ENCODE measurements around the gene PLCB2. TPM values are rescaled to one million over a fixed set of nuclear protein-coding genes. Genes with fewer than 3 reads are reported as not detected.

The PLCB2 gene
- total and polyA plus RNA-seq, 2 experiments from 2014 or later = 9.5 to 13.8 TPM

DNA sequence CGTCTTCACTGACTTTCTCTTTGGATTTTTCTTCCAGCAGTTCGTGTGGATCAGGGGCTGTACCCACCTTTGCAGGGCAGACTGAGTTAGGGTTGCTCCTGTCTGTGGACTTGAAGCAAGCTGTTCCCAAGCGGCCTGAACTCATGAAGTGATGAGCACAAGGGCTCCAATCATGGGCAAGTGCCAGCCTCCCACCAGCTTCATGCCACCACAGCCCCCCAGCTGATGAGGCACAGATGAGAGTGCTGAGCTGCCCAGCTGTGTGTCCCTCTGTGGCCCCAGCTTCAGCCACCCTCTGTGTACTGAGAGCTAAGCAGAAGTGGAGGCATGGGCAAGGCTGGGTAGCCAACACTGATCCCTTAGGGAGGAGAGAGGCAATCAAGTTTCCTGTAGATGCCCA, 3.3 kb upstream of the PLCB2 start:
- Mint-ChIP-seq H3K36me3 (ENCODE audit: low read depth) (no peaks in the 10 kb centered on the region), H3K4me3 (no peak overlapping the region), H3K27me3 (ENCODE audit: insufficient read depth, low read depth, poor library complexity) (peaks cover 10% of the 10 kb centered on the region), H3K4me1 (peaks cover 31% of the 10 kb centered on the region), H3K27ac (no peak overlapping the region), H3K9me3 (no peaks in the 10 kb centered on the region)
- Histone ChIP-seq H3K27me3 (ENCODE audit: insufficient read depth) (peaks cover 3% of the 10 kb centered on the region; the same call in 1 of the 2 replicates), H3K4me2 (no peak overlapping the region), H3K36me3 (ENCODE audit: insufficient read depth) (no peaks in the 10 kb centered on the region), H3K4me3 (no peak overlapping the region), H3K27ac (ENCODE audit: low read depth) (no peak overlapping the region), H4K20me1 (replicated peaks; ENCODE audit: insufficient read depth) (no peaks in the 10 kb centered on the region), H3K79me2 (replicated peaks; ENCODE audit: insufficient read depth) (no peaks in the 10 kb centered on the region), H3K9me2 (ENCODE audit: insufficient read depth) (0 out of 2 replicates have a peak, but pooled peaks cover 8% of the 10 kb centered on the region), H3K4me1 (ENCODE audit: insufficient read depth) (peaks cover 29% of the 10 kb centered on the region), H3F3A (replicated peaks; ENCODE audit: low read depth) (0 out of 2 replicates have a peak, but pooled peaks cover 5% of the 10 kb centered on the region), H2AFZ (no peak overlapping the region)
- DNase-seq (ENCODE audit: low spot score) (no peak), ATAC-seq (no peak)
- TF ChIP-seq JUNB (IDR thresholded peaks at IDR 0.05; ENCODE audit: unreplicated experiment) = no peak
- TF ChIP-seq ZNF114 (CRISPR knock-in tag; IDR thresholded peaks at IDR 0.05) = no peak
- no peak for TF ChIP-seq EZH2 (IDR thresholded peaks at IDR 0.05; ENCODE audit: low read depth, unreplicated experiment)
- no peak for TF ChIP-seq ETS1 (IDR thresholded peaks at IDR 0.05)
- no peak for TF ChIP-seq ZNF331 (CRISPR knock-in tag; IDR thresholded peaks at IDR 0.05; ENCODE audit: low read depth)
- TF ChIP-seq STAT1 (IDR thresholded peaks at IDR 0.05; ENCODE audit: unreplicated experiment) = no peak
- TF ChIP-seq POLR2AphosphoS5 (IDR thresholded peaks at IDR 0.05; ENCODE audit: low read depth) = no peak
- no peak for TF ChIP-seq REST (IDR thresholded peaks at IDR 0.05; ENCODE audit: unreplicated experiment)
- TF ChIP-seq EZH2phosphoT487 (IDR thresholded peaks at IDR 0.05; ENCODE audit: unreplicated experiment) = no peak
- TF ChIP-seq ZNF462 (CRISPR knock-in tag; IDR thresholded peaks at IDR 0.05) = no peak
- TF ChIP-seq NANOG (IDR thresholded peaks at IDR 0.05; ENCODE audit: borderline replicate concordance) = no peak
- TF ChIP-seq CREB1 (CRISPR knock-in tag; IDR thresholded peaks at IDR 0.05; ENCODE audit: low read depth) = no peak
- TF ChIP-seq CTCF (conservative IDR thresholded peaks at IDR 0.05; ENCODE audit: low read depth in 2 of 2) = no peak

All from GM23338 (cell line).